Limb (tissue), 2 donors: Measurements from ENCODE around the gene ANKRD62.
"Not testable (repeated sequence)": the region's sequence is repeated elsewhere in the genome, so short reads cannot be mapped to it uniquely, and the experiment has no call there.

Source experiments
- DNase-seq, 2 donors: peaks; one replicate each; pipeline ENCODE4 v3.0.0-alpha.2; 2016; ENCODE audit errors: extremely low spot score in 2 of 2

ANKRD62 gene

DNA sequence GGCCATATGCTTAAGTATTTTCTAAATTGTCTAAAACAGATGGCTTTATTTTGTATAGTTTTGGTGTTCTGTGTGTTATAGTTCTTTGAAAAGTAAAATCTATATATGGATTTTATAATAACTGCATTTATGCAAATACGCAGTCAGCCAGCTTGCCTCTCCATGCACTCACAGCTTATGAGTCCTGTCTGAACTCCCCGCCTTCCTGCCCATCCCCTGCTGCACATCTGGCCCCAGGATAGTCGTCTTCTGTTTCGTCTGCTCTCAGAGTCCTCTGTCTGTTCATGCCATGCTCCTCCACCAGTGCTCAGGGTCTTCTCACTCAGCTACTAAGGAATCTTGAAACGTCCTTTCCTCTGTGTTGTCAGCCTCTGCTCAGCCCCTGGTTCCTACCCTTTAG, 28.2 kb upstream of the ANKRD62 start:
- no peak for DNase-seq

GRCh38 chr18:12066910-12067511, 26.6 kb upstream of the ANKRD62 start:
- no peak for DNase-seq

DNA sequence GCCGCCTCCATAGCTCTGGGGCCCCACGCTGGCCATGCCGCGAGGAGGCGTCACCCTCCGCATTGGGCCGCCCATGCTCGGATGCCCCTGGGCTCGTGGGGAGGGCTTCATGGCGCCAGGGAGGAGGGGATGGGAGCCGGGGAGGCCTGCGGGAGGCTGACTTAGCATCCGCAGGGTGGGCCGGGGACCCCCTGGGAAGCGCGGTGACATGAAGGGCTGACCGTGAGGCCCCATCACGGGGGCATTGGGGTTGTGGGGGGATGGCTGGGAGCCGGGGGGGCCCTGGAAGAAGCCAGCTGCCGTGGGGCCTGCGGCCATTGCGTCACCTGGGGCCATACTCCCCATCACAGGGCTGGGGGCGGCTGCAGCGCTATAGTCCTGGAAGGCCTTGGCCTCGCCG, 26.0 kb upstream of the ANKRD62 start:
- peak in 1 of 2 donors; percentile 22 for DNase-seq

GRCh38 chr18:12068316-12068949, 25.2 kb upstream of the ANKRD62 start:
- DNase-seq: peak in 1 of 2 donors; percentile 27

DNA sequence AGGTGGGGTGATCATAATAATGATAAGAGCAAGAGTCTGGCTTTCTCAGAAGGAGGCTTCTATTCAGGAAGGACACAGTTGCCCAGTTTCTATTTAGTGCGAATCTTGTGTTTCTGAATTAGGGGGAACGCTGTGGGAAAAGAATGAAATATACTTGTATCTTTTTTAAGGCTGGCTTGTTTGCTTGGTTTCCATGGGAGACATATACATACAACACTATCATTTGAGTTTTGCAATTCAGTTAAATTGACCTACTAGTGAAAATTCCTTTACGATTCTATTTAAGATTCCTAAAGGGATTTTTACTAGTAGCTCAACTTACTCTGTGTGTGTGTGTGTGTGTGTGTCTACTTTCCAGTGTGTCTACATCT, 24.7 kb upstream of the ANKRD62 start:
- DNase-seq: no peak

DNA sequence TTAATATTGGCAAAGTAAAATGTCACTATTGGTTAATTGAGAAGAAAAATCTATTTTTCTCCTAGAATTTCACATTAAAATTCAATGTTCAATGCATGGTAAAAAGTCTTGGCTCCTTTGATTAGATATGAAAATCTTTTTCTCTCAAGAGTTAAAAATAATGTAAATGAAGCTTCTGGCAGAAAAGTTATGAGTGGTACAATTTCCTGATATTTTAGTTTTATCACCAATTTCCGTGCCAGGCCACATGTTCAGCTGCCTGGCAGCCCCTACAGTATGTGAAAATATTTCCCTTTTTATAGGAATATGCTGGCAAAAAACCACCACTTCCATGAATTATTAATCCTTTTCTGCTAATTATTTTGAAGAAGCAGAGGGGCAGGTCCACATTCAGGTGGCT, 22.6 kb upstream of the ANKRD62 start:
- not testable (repeated sequence) for DNase-seq

- no peak for DNase-seq
These were observed 20.6 kb upstream of the ANKRD62 start for GRCh38 chr18:12072996-12073395.

GRCh38 chr18:12074736-12075135, 18.9 kb upstream of the ANKRD62 start:
- no peak for DNase-seq

DNA sequence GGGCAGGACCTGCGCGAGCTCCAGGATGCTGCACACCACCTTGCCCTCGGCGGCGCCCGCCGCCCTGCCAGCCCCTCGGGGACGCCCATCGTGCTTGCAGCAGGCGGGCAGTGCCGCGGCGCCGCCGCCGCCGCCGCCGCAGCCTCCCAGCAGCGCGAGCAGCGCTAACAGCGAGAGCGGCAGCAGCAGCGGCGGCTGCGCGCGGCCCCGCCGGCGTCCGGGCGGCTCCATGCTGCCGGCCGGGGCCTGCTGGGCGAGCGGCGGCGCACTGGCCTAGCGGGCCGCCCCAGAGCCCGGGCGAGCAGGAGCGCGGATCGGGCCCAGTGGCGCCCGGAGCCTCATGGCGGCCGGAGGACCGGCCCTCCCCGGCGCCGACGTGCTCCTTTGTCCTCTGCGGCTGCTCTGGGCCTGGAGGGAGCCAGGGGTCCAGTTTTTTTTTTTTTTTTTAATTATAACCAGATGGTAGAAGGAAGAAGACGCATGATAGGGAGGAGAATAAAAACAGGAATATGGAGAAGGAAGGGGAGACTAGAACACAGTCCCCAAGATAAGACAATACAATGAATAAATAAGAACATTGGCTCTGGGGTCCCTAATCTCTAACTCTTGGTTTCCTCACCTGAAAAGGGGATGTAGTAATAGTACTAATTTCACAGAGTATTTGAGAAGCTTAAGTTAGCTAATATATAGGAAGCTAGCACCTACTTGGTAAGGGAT, 17.1 kb upstream of the ANKRD62 start:
- DNase-seq: peak in 1 of 2 donors; percentile 66

GRCh38 chr18:12077994-12078393, 15.6 kb upstream of the ANKRD62 start:
- DNase-seq: not testable (repeated sequence)

- DNase-seq: peak; percentile 43 to 63
These were observed 14.0 kb upstream of the ANKRD62 start for GRCh38 chr18:12079491-12080237.

DNA sequence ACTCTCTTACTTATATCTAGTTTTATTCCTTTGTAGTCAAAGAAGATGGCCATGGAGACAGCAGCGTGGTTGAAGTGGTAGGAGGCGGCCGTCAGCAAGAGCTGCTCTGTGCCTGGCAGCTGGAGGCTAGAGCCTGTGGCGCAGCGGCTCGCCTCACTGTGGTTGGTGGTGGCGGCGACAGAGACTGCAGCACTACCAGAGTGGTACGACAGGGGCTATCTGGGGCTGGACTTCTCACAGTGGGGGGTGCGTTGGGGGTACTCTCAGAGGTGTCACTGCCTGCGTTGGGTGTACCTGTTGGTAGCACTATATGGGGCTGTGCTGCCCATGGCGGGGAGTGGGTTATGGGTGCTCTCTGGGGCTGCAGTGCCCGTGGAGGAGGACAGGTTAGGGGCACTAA, 8.5 kb upstream of the ANKRD62 start:
- no peak for DNase-seq

GRCh38 chr18:12085786-12086185, 7.9 kb upstream of the ANKRD62 start:
- DNase-seq: no peak

DNA sequence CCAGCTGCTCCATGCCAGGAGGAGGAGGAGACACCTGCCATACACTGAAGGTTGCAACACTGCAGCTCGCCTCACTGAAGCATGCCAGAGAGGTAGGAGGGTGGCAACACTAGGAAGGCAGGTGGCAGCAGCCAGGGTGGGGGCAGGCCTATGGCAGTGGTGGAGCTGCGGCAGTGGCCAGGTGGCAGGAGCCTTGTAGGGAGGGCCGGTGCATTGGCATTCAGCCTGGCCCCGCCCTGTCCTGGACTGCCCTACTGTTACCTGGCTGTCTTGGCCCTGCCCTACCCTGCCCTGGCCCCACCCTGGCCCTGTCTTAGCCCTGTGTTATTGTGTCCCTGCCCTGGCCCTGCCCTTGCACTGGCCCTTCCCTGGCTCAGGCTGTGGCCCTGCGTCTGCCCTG, 7.4 kb upstream of the ANKRD62 start:
- no peak for DNase-seq

DNA sequence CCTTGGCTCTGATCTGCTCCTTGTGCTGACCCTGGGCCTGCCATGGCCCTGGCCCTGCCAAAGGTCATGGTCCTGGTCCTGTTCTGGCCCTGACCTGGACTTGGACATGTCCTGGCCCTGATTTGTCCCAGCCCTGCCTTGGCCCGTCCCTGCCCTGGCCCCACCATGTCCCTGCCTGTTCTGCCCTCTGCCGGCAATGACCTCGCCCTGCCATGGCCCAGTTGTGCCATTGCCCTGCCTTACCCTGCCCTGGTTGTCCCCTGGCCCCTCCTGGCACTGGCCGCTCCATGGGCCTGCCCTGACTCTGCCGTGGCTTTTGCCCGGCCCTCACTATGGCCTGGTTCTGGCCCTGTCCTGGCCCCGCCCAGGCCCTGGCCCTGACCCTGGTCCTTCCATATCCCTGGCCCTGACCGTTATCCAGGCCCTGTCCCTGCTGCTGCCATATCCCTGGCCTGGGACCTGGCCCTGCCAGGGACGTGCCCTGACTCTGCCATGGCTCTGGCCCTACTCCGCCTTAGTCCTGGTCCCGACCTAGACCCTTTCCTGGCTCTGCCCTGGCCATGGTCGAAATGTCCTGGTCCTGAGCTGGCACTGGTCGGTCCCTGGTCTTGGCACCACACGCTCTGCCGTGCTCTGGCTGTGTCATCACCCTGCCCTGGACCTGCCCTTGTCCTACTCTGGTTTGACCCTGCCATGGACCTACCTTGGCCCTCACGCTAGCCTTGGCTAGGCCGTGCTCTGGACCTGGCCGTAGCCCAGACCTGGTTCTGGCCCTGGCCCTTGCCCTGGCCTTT, 6.8 kb upstream of the ANKRD62 start:
- peak in 1 of 2 donors; percentile 27 for DNase-seq

DNA sequence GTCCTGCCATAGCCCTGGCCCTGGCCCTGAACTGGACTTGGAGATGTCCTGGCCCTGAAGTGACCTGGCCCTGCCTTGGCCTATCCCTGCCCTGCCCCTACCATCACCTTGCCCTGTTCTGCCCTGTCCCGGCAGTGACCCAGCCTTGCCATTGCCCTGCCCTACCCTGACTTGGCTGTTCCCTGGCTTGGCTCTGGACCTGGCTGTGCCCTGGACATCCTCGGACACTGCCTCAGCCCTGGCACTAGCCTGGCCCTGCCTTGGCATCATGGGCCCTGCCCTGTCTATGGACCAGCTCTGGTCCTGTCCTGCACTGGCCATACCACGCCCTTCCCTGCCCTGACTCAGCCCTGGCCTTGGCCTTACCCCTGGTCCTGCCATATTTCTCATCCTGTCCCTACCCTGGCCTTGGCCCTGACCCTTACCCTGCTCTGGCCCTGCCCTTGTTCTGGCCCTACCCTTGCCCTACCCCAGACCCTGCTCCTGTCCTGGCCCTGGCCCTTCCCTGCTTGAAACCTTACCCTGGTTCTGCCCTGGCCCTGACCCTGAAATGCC, 6.1 kb upstream of the ANKRD62 start:
- no peak for DNase-seq

DNA sequence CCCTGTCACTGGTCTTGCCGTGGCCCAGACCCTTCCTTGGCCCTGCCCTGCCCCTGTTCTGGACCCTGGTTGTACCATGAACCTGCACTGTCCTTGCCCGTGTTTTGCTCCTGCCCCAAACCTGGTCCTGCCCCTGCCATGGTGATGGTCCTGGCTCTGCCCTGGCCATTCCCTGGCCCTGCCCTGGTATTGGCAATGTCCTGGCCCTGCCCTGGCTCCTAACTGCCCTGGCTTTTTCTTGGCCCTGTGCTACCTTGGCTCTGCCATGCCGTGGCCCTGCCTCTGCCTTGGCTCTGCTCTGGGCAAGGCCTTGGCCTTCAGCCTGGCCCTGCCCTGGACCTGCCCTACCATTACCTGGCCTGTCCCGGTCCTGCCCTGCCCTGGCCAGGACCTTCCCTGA, 5.5 kb upstream of the ANKRD62 start:
- DNase-seq: no peak

DNA sequence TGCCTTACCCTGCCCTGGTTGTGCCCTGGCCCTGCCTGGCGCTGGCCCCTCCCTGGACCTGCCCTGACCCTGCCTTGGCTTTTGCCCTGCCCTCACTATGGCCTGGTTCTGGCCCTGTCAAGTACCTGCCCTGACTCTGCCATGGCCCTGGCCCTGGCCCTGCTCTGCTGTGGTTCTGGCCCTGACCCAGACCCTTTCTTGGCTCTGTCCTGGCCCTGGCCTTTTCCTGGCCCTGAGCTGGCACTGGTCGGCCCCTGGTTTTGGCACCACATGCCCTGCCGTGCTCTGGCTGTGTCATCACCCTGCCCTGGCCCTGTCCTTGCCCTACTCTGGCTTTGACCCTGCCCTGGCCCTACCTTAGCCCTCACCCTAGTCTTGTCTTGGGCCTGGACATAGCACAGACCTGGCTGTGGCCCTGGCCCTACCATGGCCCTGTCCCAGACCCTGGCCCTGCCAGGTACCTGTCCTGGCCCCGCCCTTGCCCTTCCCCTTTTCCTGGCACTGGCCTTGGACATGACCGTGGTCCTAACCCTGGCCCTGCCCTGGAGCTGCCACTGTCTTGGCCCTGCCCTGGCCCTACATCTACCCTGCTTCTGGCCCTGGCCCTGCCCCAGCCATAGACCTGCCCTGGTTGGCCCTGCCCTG, 4.8 kb upstream of the ANKRD62 start:
- DNase-seq: no peak

GRCh38 chr18:12091538-12092141, 2.0 kb upstream of the ANKRD62 start:
- no peak for DNase-seq
